PC-3 (cell line): ENCODE measurements around the gene CCR6. TPM values are rescaled to one million over a fixed set of nuclear protein-coding genes. Genes with fewer than 3 reads are reported as not detected.

Experiments used
- ATAC-seq: fragments of 200-7000 bp; cut with Tn5 transposase; 2 replicates; pipeline ENCODE4 v1.9.1; 2020; ENCODE audit warnings: mild to moderate bottlenecking, moderate library complexity
- BruUV-seq: library from RNA; stranded (reverse); fragments of 400-500 nt; replicated peaks from 2 replicates; lab custom pipeline; 2021; lab: Mats Ljungman, UMichigan
- CTCF ChIA-PET: fragments of 300-600 bp; sonication (Branson Sonifier 250); formaldehyde crosslinking; loops from one replicate; lab custom pipeline; 2022; ENCODE audit warnings: antibody characterized with exemption; lab: Charles Lee
- POLR2A ChIA-PET: fragments of 300-600 bp; sonication (Branson Sonifier 250); formaldehyde crosslinking; loops from one replicate; lab custom pipeline; 2022; ENCODE audit warnings: antibody characterized with exemption; ENCODE audit not compliant: unreplicated experiment; lab: Charles Lee
- DNase-seq: peaks from one replicate; pipeline ENCODE4 v3.0.0-alpha.2; 2015
- H2AFZ ChIP-seq: fragments of 300-600 bp; sonication (generic); 2 replicates; pipeline ENCODE4 v1.6.0; 2016; ENCODE audit warnings: antibody characterized with exemption, low read length
- H3F3A ChIP-seq: fragments of 300-600 bp; sonication (generic); one replicate; pipeline ENCODE4 v1.6.0; 2017; ENCODE audit warnings: antibody characterized with exemption, low read length, control low read depth, mild to moderate bottlenecking; ENCODE audit not compliant: unreplicated experiment
- H3K27ac ChIP-seq: fragments of 300-600 bp; sonication (generic); 2 replicates; pipeline ENCODE4 v1.5.1; 2016; ENCODE audit warnings: mild to moderate bottlenecking, low read length
- H3K27me3 ChIP-seq: fragments of 300-600 bp; sonication (generic); 2 replicates; pipeline ENCODE4 v1.6.1; 2016; ENCODE audit warnings: low read length, mixed read lengths
- H3K36me3 ChIP-seq: fragments of 300-600 bp; sonication (generic); 2 replicates; pipeline ENCODE4 v1.6.1; 2016; ENCODE audit warnings: low read depth, mixed run types, low read length, mixed read lengths
- H3K4me1 ChIP-seq: fragments of 300-600 bp; sonication (generic); 2 replicates; pipeline ENCODE4 v1.5.1; 2016; ENCODE audit warnings: low read length; ENCODE audit not compliant: insufficient read depth
- H3K4me2 ChIP-seq: fragments of 300-600 bp; sonication (generic); 2 replicates; pipeline ENCODE4 v1.6.0; 2016; ENCODE audit warnings: low read length
- H3K4me3 ChIP-seq: fragments of 300-600 bp; sonication (generic); 2 replicates; pipeline ENCODE4 v1.5.1; 2016; ENCODE audit warnings: mild to moderate bottlenecking, low read length, mixed read lengths
- H3K79me2 ChIP-seq: fragments of 300-600 bp; sonication (generic); 2 replicates; pipeline ENCODE4 v1.6.1; 2017; ENCODE audit warnings: low read length, mixed read lengths
- H3K9ac ChIP-seq: fragments of 300-600 bp; sonication (generic); 2 replicates; pipeline ENCODE4 v1.6.0; 2016; ENCODE audit warnings: mild to moderate bottlenecking, low read length
- H3K9me2 ChIP-seq: fragments of 300-600 bp; sonication (generic); replicated peaks from 2 replicates; pipeline ENCODE4 v1.6.1; 2016; ENCODE audit warnings: mixed run types, low read length, mixed read lengths
- H3K9me3 ChIP-seq: fragments of 300-600 bp; sonication (generic); 2 replicates; pipeline ENCODE4 v1.6.1; 2016; ENCODE audit warnings: low read length, mixed read lengths
- H4K20me1 ChIP-seq: fragments of 300-600 bp; sonication (generic); 2 replicates; pipeline ENCODE4 v1.6.1; 2016; ENCODE audit warnings: low read length, mixed read lengths
- EZH2 ChIP-seq: fragments of 300-600 bp; sonication (generic); IDR thresholded peaks from one replicate; pipeline ENCODE4 v1.6.1; 2017; ENCODE audit warnings: antibody characterized with exemption, mild to moderate bottlenecking, low read length; ENCODE audit not compliant: unreplicated experiment
- EZH2phosphoT487 ChIP-seq: fragments of 300-600 bp; sonication (generic); IDR thresholded peaks from 2 replicates; pipeline ENCODE4 v1.6.1; 2018; ENCODE audit warnings: mild to moderate bottlenecking, antibody characterized with exemption, low read length, borderline replicate concordance
- intact Hi-C: fragments of 100-400 bp; cut with micrococcal nuclease; formaldehyde crosslinking; loops from 2 replicates; pipeline ENCODE4 v1.9.0; 2023
- total RNA-seq: library from RNA; depleted of rRNA; stranded (reverse); fragments of >200 nt; gene quantifications from 2 replicates; pipeline ENCODE4 v1.2.3, GENCODE V29; 2014
- TF ChIP-seq, protein P1 (sequence below): fragments of 300-600 bp; sonication (generic); conservative IDR thresholded peaks from 2 replicates; pipeline ENCODE4 v1.5.1; 2017; ENCODE audit warnings: antibody characterized with exemption, low read depth, mild to moderate bottlenecking, low read length

CCR6 gene
- total RNA-seq, 1 experiment from 2014 or later, result not detected

DNA sequence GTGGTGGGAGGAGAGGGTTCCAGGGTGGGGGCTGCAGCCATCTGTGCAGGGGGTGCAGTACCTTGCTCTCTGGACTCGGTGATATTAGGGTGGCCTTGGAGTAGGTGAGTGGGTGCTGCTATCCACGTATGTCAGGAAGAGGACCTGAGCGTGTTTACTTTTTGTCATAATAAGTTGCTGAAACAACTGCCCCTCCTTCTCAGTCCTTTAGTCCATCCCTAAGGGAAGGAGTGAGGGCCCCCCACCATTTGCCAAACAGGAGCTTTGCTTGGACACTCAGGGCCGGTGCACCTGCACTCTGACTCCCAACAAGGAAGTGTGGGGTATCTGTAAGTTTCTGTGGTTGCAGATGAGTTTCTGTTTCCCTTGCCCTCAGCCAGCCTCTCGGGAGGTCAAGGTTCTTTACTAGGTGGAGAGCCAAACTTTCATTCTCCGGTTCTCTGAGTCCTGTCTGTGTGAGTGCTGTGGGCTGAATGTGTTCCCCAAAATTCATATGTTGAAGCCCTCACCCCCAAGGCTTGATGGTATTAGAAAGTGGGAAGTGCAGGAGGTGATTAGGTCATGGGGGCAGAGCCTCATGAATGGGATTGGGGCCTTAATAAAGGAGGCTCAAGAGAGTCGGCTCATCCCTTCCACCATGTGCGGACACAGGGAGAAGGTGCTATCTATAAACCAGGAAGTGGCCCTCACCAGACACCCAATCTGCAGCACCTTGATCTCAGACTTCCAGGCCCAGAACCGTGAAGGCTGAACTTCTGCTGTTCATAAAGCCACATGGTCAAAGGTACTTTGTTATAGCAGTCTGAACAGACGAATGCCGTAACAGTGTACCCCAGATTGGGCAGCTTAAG, 19.6 kb upstream of the CCR6 start:
- Histone ChIP-seq H3K9ac (no peak overlapping the region), H3K79me2 (no peaks in the 10 kb centered on the region), H3K36me3 (no peaks in the 10 kb centered on the region), H4K20me1 (no peaks in the 10 kb centered on the region), H3K9me3 (no peaks in the 10 kb centered on the region), H3K27me3 (peaks cover 27% of the 10 kb centered on the region; the same call in 1 of the 2 replicates), H3K4me3 (no peak overlapping the region), H3K4me2 (no peak overlapping the region), H3K9me2 (no peaks in the 10 kb centered on the region), H3K27ac (no peak overlapping the region), H2AFZ (no peak overlapping the region), H3K4me1 (no peaks in the 10 kb centered on the region), H3F3A (no peaks in the 10 kb centered on the region)
- ChIA-PET CTCF (no interaction called here), POLR2A (no interaction called here)
- no TSS peak for BruUV-seq
- no peak for ATAC-seq
- intact Hi-C loops, result no loop called here
- no peak for TF ChIP-seq EZH2
- no peak for TF ChIP-seq EZH2phosphoT487
- TF ChIP-seq, protein P1, sequence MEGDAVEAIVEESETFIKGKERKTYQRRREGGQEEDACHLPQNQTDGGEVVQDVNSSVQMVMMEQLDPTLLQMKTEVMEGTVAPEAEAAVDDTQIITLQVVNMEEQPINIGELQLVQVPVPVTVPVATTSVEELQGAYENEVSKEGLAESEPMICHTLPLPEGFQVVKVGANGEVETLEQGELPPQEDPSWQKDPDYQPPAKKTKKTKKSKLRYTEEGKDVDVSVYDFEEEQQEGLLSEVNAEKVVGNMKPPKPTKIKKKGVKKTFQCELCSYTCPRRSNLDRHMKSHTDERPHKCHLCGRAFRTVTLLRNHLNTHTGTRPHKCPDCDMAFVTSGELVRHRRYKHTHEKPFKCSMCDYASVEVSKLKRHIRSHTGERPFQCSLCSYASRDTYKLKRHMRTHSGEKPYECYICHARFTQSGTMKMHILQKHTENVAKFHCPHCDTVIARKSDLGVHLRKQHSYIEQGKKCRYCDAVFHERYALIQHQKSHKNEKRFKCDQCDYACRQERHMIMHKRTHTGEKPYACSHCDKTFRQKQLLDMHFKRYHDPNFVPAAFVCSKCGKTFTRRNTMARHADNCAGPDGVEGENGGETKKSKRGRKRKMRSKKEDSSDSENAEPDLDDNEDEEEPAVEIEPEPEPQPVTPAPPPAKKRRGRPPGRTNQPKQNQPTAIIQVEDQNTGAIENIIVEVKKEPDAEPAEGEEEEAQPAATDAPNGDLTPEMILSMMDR, result no peak
- DNase-seq, result no peak

- no peak for ATAC-seq
- CTCF ChIA-PET, result no interaction called here
Observed at GRCh38 chr6:167104388-167104787, 18.5 kb upstream of the CCR6 start.

More at GRCh38 chr6:167104388-167104787, 18.5 kb upstream of the CCR6 start:
- Histone ChIP-seq H3K4me2 (no peak overlapping the region), H4K20me1 (no peaks in the 10 kb centered on the region), H3K4me1 (no peaks in the 10 kb centered on the region), H3K27me3 (peaks cover 27% of the 10 kb centered on the region; the same call in 1 of the 2 replicates), H3F3A (no peaks in the 10 kb centered on the region), H3K36me3 (no peaks in the 10 kb centered on the region), H3K9me2 (no peaks in the 10 kb centered on the region), H3K79me2 (no peaks in the 10 kb centered on the region), H3K9ac (no peak overlapping the region), H2AFZ (no peak overlapping the region), H3K9me3 (no peaks in the 10 kb centered on the region), H3K27ac (no peak overlapping the region), H3K4me3 (no peak overlapping the region)
- no TSS peak for BruUV-seq
- intact Hi-C loops, result no loop called here
- no peak for DNase-seq
- POLR2A ChIA-PET, result no interaction called here
- TF ChIP-seq EZH2phosphoT487, result no peak
- TF ChIP-seq, protein P1, result no peak
- TF ChIP-seq EZH2, result no peak
